H1 (cell line): ENCODE results near the gene DYNC2I2. TPM values are rescaled to one million over a fixed set of nuclear protein-coding genes. Genes with fewer than 3 reads are reported as not detected.

Experiments
- BACH1 ChIP-seq: IDR thresholded peaks from 2 replicates; pipeline ENCODE4 v1.6.1; 2012; ENCODE audit warnings: low read length, improper control_type of control experiment
- CEBPB ChIP-seq: IDR thresholded peaks from 2 replicates; pipeline ENCODE4 v1.6.1; 2012; ENCODE audit warnings: low read depth, low read length
- CHD2 ChIP-seq: IDR thresholded peaks from 2 replicates; pipeline ENCODE4 v1.6.1; 2012; ENCODE audit warnings: low read length, improper control_type of control experiment
- CREB1 ChIP-seq: IDR thresholded peaks from 2 replicates; pipeline ENCODE4 v1.6.1; 2012; ENCODE audit warnings: inconsistent platforms
- EZH2 ChIP-seq: fragments of 200-600 bp; sonication (generic); IDR thresholded peaks from 2 replicates; pipeline ENCODE4 v1.7.1; 2012; ENCODE audit warnings: low read depth, mild to moderate bottlenecking, moderate library complexity, low read length, inconsistent platforms; ENCODE audit not compliant: severe bottlenecking
- GTF2F1 ChIP-seq: IDR thresholded peaks from 2 replicates; pipeline ENCODE4 v1.6.1; 2012; ENCODE audit warnings: low read depth, low read length, improper control_type of control experiment, borderline replicate concordance
- KDM1A ChIP-seq: fragments of 200-600, 300-600 bp; sonication (generic); IDR thresholded peaks from 2 replicates; pipeline ENCODE4 v1.7.1; 2016; ENCODE audit warnings: mild to moderate bottlenecking, low read length, borderline replicate concordance
- PHF8 ChIP-seq: fragments of 200-600 bp; sonication (generic); conservative IDR thresholded peaks from 2 replicates; pipeline ENCODE4 v1.7.1; 2012; ENCODE audit warnings: low read depth, mild to moderate bottlenecking, inconsistent platforms, low read length, moderate library complexity
- POLR2A ChIP-seq, 2 experiments: IDR thresholded peaks; 1 replicate in 1 of 2; 2 replicates in 1 of 2; pipeline ENCODE4 v1.6.1; 2011; ENCODE audit warnings: low read depth in 2 of 2, low read length in 2 of 2, mild to moderate bottlenecking in 2 of 2; ENCODE audit errors: control extremely low read depth in 1 of 2
- POLR2AphosphoS5 ChIP-seq: IDR thresholded peaks from 2 replicates; pipeline ENCODE4 v1.6.1; 2011; ENCODE audit warnings: low read depth, low read length
- RNF2 ChIP-seq: fragments of 200-900, 300-1000 bp; sonication (generic); IDR thresholded peaks from 2 replicates; pipeline ENCODE4 v1.7.1; 2016; ENCODE audit warnings: borderline replicate concordance, low read depth, mild to moderate bottlenecking, antibody characterized with exemption, low read length; ENCODE audit not compliant: poor library complexity, severe bottlenecking; ENCODE audit errors: missing control alignments
- SIRT6 ChIP-seq: IDR thresholded peaks from one replicate; pipeline ENCODE4 v1.7.1; 2012; ENCODE audit warnings: low read length, inconsistent platforms
- SIX5 ChIP-seq: IDR thresholded peaks from 2 replicates; pipeline ENCODE4 v1.6.1; 2011; ENCODE audit warnings: mild to moderate bottlenecking, low read depth, low read length
- SP1 ChIP-seq: IDR thresholded peaks from 2 replicates; pipeline ENCODE4 v1.6.1; 2011; ENCODE audit warnings: low read depth, low read length
- SP2 ChIP-seq: IDR thresholded peaks from 2 replicates; pipeline ENCODE4 v1.6.1; 2012; ENCODE audit warnings: mild to moderate bottlenecking, low read length, inconsistent platforms
- TAF7 ChIP-seq: optimal IDR thresholded peaks from 2 replicates; pipeline ENCODE3; 2011; ENCODE audit warnings: low read depth, mild to moderate bottlenecking, inconsistent platforms, low read length, moderate library complexity, borderline replicate concordance
- polyA plus RNA-seq, 7 experiments: library from polyadenylated mRNA; depleted of rRNA in 3 of 7; stranded (reverse) in 5 of 7; unstranded in 2 of 7; fragments of >200 nt in 5 of 7; fragments of 200-250 nt in 2 of 7; gene quantifications; 1 replicate in 5 of 7; 2 replicates in 1 of 7; 4 replicates in 1 of 7; pipeline versions ENCODE4 v1.2.1 to v1.2.3, GENCODE V29; 2011 to 2013; ENCODE audit warnings: missing spikeins in 2 of 7, mixed read lengths in 2 of 7
- total RNA-seq: library from RNA; stranded (reverse); fragmentation: NEBNext Ultra II Directional; extraction: Animal tissue kit (Norgen Biotek cat#: 25700); gene quantifications from 2 replicates; pipeline ENCODE4 v1.2.1, GENCODE V29; 2021
- TF ChIP-seq, protein P1 (sequence below): IDR thresholded peaks from 2 replicates; pipeline ENCODE4 v1.6.1; 2011; ENCODE audit warnings: low read length, improper control_type of control experiment
- TF ChIP-seq, protein P2 (sequence below), 3 experiments: IDR thresholded peaks; 1 replicate in 2 of 3; 2 replicates in 1 of 3; pipeline versions ENCODE4 v1.5.1 to v1.6.1; 2011; ENCODE audit warnings: low read length in 3 of 3, mild to moderate bottlenecking in 3 of 3, inconsistent platforms in 2 of 3, low read depth in 1 of 3, moderate library complexity in 1 of 3; ENCODE audit not compliant: insufficient read depth in 1 of 3; ENCODE audit errors: control extremely low read depth in 1 of 3
- TF ChIP-seq, protein P3 (sequence below): IDR thresholded peaks from 2 replicates; pipeline ENCODE4 v1.6.1; 2012; ENCODE audit warnings: low read length, inconsistent platforms

The DYNC2I2 gene
- total and polyA plus RNA-seq, 2 of the 8 experiments (the other 6 are each of a cell fraction or from before 2014, with no cell fraction given) = 58.0 to 78.5 TPM

DNA sequence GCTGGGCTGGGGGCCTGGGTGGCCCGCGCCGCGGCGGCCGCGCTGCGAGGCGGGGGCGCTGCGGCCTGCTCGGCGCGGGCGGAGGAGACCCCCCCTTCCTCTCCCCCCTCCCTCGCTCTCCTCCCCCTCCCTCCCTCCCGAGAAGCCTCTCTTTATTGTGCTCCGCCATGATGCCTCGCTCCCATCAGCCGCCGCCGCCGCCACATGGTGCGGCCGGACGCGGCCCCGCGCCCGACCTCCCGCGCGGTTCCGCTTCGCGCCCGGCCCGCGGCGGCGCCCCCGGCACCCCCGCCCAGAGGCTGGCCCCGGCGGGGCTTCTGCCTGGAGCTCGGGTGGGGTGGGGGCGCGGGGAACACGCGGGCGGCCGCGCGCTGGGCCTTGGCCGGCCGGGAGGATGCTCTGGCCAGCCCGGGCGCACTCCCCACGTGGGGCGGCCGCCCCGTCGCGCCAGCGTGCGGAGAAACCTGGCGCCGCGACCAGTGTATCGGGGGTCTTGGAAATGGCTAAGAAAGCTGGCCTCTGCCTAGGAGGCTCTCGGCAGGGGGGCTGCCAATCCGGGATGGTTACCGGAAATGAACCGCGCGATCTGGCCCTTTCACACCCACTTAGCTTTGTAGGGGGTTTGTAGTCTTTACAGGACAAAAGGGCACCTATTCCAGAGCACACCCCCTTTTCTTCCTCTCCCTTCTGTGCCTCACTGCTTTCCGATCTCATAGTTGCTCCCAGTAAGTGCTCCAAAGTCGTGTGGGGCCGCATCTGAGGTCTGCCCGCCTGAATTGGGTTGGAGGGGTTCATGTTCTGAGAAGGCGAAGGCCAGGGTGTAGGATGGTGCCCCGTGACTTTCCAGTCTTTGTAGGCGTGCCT, 33.4 kb upstream of the DYNC2I2 start (continued):
- no peak for TF ChIP-seq EZH2
- TF ChIP-seq RNF2 = no peak
- peak; percentile 39 for TF ChIP-seq TAF7
- no peak for TF ChIP-seq CHD2
- TF ChIP-seq BACH1 = no peak
- TF ChIP-seq KDM1A = no peak
- TF ChIP-seq, protein P1, sequence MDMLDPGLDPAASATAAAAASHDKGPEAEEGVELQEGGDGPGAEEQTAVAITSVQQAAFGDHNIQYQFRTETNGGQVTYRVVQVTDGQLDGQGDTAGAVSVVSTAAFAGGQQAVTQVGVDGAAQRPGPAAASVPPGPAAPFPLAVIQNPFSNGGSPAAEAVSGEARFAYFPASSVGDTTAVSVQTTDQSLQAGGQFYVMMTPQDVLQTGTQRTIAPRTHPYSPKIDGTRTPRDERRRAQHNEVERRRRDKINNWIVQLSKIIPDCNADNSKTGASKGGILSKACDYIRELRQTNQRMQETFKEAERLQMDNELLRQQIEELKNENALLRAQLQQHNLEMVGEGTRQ = no peak
- TF ChIP-seq, protein P2, sequence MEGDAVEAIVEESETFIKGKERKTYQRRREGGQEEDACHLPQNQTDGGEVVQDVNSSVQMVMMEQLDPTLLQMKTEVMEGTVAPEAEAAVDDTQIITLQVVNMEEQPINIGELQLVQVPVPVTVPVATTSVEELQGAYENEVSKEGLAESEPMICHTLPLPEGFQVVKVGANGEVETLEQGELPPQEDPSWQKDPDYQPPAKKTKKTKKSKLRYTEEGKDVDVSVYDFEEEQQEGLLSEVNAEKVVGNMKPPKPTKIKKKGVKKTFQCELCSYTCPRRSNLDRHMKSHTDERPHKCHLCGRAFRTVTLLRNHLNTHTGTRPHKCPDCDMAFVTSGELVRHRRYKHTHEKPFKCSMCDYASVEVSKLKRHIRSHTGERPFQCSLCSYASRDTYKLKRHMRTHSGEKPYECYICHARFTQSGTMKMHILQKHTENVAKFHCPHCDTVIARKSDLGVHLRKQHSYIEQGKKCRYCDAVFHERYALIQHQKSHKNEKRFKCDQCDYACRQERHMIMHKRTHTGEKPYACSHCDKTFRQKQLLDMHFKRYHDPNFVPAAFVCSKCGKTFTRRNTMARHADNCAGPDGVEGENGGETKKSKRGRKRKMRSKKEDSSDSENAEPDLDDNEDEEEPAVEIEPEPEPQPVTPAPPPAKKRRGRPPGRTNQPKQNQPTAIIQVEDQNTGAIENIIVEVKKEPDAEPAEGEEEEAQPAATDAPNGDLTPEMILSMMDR (IDR thresholded peaks at IDR 0.05; ENCODE audit: control extremely low read depth in 1 of 3, insufficient read depth in 1 of 3, low read depth in 1 of 3, low read length in 3 of 3) = no peak
- TF ChIP-seq PHF8 = peak; percentile 36; the same call in 1 of the 2 replicates
- peak; percentile 59; the same call in 1 of the 2 replicates for TF ChIP-seq POLR2AphosphoS5
- no peak for TF ChIP-seq CEBPB
- TF ChIP-seq, protein P3, sequence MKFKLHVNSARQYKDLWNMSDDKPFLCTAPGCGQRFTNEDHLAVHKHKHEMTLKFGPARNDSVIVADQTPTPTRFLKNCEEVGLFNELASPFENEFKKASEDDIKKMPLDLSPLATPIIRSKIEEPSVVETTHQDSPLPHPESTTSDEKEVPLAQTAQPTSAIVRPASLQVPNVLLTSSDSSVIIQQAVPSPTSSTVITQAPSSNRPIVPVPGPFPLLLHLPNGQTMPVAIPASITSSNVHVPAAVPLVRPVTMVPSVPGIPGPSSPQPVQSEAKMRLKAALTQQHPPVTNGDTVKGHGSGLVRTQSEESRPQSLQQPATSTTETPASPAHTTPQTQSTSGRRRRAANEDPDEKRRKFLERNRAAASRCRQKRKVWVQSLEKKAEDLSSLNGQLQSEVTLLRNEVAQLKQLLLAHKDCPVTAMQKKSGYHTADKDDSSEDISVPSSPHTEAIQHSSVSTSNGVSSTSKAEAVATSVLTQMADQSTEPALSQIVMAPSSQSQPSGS = no peak
- TF ChIP-seq SP1 = no peak
- TF ChIP-seq CREB1 = no peak
- no peak for TF ChIP-seq GTF2F1
- no peak for TF ChIP-seq SP2
- no peak for TF ChIP-seq SIRT6
- TF ChIP-seq SIX5 = no peak
- peak; percentile 28 to 80 for TF ChIP-seq POLR2A (IDR thresholded peaks at IDR 0.05; ENCODE audit: control extremely low read depth in 1 of 2, low read depth in 2 of 2, low read length in 2 of 2)
